Ovary (tissue), 9 donors: Measurements from ENCODE around the gene BARHL2. TPM values are rescaled to one million over a fixed set of nuclear protein-coding genes. Genes with fewer than 3 reads are reported as not detected.

Experiments used
- DNase-seq, 5 donors: peaks; one replicate each; pipeline ENCODE4 v3.0.0-alpha.2; 2019 to 2020
- H3K27ac ChIP-seq, 2 donors: fragments of 200-600 bp; one replicate each; pipeline versions ENCODE4 v1.5.1 to v1.8.0; 2019 to 2022
- H3K27me3 ChIP-seq: fragments of 200-600 bp; one replicate; pipeline ENCODE4 v1.8.0; 2022
- H3K36me3 ChIP-seq: fragments of 200-600 bp; sonication (generic); one replicate; pipeline ENCODE4 v1.5.1; 2019
- H3K4me1 ChIP-seq: one replicate; pipeline ENCODE4 v1.8.1; 2013; ENCODE audit warnings: mild to moderate bottlenecking, moderate library complexity; ENCODE audit not compliant: insufficient read depth
- H3K4me3 ChIP-seq: fragments of 200-600 bp; sonication (generic); one replicate; pipeline ENCODE4 v1.5.1; 2017
- H3K9me3 ChIP-seq, 2 donors: fragments of 200-600 bp in 1 of 2; sonication (generic) in 1 of 2; one replicate each; pipeline versions ENCODE4 v1.5.1 to v1.8.1; 2013 to 2019; ENCODE audit warnings: mild to moderate bottlenecking in 1 of 2, moderate library complexity in 1 of 2
- CTCF ChIP-seq, 3 donors: fragments of 450-650 bp in 2 of 3; fragments of 200-600 bp in 1 of 3; IDR thresholded peaks; one replicate each; pipeline versions ENCODE4 v1.5.1 to v1.8.0; 2016 to 2022; ENCODE audit warnings: antibody characterized with exemption in 3 of 3, mild to moderate bottlenecking in 1 of 3
- EP300 ChIP-seq: sonication (generic); formaldehyde crosslinking; IDR thresholded peaks from one replicate; pipeline ENCODE4 v1.6.1; 2017; ENCODE audit warnings: antibody characterized with exemption
- POLR2A ChIP-seq: fragments of 450-650 bp; IDR thresholded peaks from one replicate; pipeline ENCODE4 v1.6.1; 2017; ENCODE audit warnings: antibody characterized with exemption, mild to moderate bottlenecking, moderate library complexity
- WGBS, 3 donors: extraction: QIAGEN DNeasy Blood & Tissue Kit in 1 of 3; methylation state at CpG; one replicate each; pipeline versions ENCODE4 v1.1.5 to v1.1.7; 2013 to 2017; 5-methylcytosine and 5-hydroxymethylcytosine counted together
- intact Hi-C, 4 donors: fragments of 100-400 bp; cut with DNase I; formaldehyde crosslinking; loops; one replicate each; pipeline versions ENCODE4 v1.11.0 to v1.15.1; 2022 to 2023
- polyA plus RNA-seq, 2 donors: library from polyadenylated mRNA; stranded (reverse); fragments of 200-250 nt in 1 of 2; fragments of 350-450 nt in 1 of 2; fragmentation: Illumina TruSeq in 1 of 2; extraction: RNeasy Lipid Tissue Mini Kit (QIAGEN cat#74804) in 1 of 2; gene quantifications; one replicate each; pipeline ENCODE4 v1.2.3, GENCODE V29; 2013 to 2014
- total RNA-seq, 7 donors: library from RNA; depleted of rRNA in 2 of 7; stranded (reverse); fragments of >200 nt in 2 of 7; fragmentation: NEBNext Ultra II Directional in 3 of 7; extraction: Animal tissue kit (Norgen Biotek cat#: 25700) in 3 of 7; gene quantifications; one replicate each; pipeline versions ENCODE4 v1.1.0 to v1.2.4, GENCODE V29; 2016 to 2023
- donor health status: DM: no; HTN: no; CAD: no; lungs with moderate emphysema.
- donor health status: DM: no; HTN: no; CAD: no.
- donor health status: Bipolar disorder and iron deficiency.
- donor health status: DM: yes; HTN: yes; CAD: no.
- donor health status: DM: no; HTN: no; CAD: no.
- donor health status: DM: yes; HTN: yes; CAD: no.

Gene BARHL2
- total and polyA plus RNA-seq, 9 donors = not detected

- H3K36me3 ChIP-seq = no peaks in the 10 kb centered on the region
- intact Hi-C loops = loop anchor here in 1 of 4 donors (10.0 kb wide), 1 partner anchor 431 kb away; no protein-coding TSS in a partner anchor
- H3K27ac ChIP-seq = no peak overlapping the region
- peaks cover 7% of the 10 kb centered on the region for H3K4me1 ChIP-seq
- peak overlapping the region; percentile 16 for H3K4me3 ChIP-seq
- no peak for TF ChIP-seq CTCF (IDR thresholded peaks at IDR 0.05)
- TF ChIP-seq EP300 = no peak
- TF ChIP-seq POLR2A = no peak
- DNase-seq = no peak
- peaks cover 3% of the 10 kb centered on the region for H3K27me3 ChIP-seq
- H3K9me3 ChIP-seq = peaks cover 0 to 7% of the 10 kb centered on the region in 2 donors
- WGBS, 3 donors = 3 to 6% (median 5%) methylated on average over 22 of the region's 22 CpGs
Measured at GRCh38 chr1:90723590-90724108, 6.5 kb upstream of the BARHL2 start.

GRCh38 chr1:90722874-90723589 lies 5.9 kb upstream of the BARHL2 start:
- Histone ChIP-seq H3K9me3 (peaks cover 0 to 7% of the 10 kb centered on the region in 2 donors), H3K27me3 (peaks cover 3% of the 10 kb centered on the region), H3K27ac (no peak overlapping the region), H3K4me3 (peak overlapping the region; percentile 16), H3K4me1 (peaks cover 7% of the 10 kb centered on the region), H3K36me3 (no peaks in the 10 kb centered on the region)
- intact Hi-C loops = loop anchor here in 1 of 4 donors (10.0 kb wide), 1 partner anchor 432 kb away; no protein-coding TSS in a partner anchor
- no peak for DNase-seq
- WGBS, 3 donors = 10 to 14% (median 14%) methylated on average over 12 of the region's 12 CpGs
- TF ChIP-seq CTCF (IDR thresholded peaks at IDR 0.05) (no peak), POLR2A (no peak), EP300 (no peak)

DNA sequence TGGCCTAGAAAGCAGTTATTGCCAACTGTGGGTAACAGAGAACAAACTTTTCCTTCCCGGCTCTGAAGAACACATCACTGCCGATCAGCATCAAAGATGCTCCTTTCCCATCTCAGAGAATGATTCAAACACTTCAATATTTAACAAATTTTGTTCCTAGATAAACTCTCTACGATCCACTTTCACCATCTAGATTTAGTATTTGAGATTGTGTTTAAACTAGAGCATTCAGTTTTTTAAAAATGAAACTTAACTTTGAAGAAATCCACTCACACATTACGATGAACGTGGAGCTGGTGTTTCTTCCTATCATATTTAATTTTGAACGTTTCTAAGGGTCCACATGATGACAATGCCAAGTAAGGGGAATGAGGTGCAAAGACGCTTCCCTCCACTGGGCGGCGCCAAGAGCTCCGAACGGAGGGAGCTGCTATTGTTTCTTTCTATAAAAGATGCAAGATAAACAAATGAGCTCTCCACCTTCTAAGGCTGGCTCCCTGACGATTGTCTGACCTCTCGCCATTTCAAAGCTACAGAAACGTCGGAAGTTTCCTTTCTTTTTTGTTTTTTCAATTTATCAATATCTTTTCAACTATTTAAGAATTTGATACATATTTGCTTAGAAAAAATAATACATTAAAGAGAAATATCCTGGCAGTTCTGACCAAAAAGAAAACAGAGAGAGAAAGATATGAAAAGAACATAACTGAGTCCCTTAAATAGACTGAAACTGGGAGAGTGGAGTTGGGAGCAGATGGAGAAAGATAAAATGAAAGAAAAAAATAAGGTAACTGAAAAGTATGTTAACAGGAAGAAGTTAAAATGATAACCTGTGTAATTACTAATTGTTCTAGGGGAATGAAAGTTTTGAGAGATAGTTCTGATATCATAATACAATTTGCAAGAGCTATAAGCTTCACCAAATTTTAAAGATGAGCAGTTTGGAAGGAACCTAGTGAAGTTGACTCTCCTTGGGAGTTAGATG lies 4.4 kb upstream of the BARHL2 start:
- peaks cover 0 to 3% of the 10 kb centered on the region in 2 donors for H3K9me3 ChIP-seq
- H3K4me3 ChIP-seq = no peak overlapping the region
- no peak for DNase-seq
- TF ChIP-seq POLR2A (no peak), EP300 (no peak), CTCF (IDR thresholded peaks at IDR 0.05) (no peak)
- no peaks in the 10 kb centered on the region for H3K36me3 ChIP-seq
- peaks cover 9% of the 10 kb centered on the region for H3K4me1 ChIP-seq
- no peak overlapping the region for H3K27ac ChIP-seq
- WGBS, 3 donors = 8 to 9% (median 8%) methylated on average over 15 of the region's 15 CpGs
- intact Hi-C loops = loop anchor here in 1 of 4 donors (10.0 kb wide), 1 partner anchor 433 kb away; no protein-coding TSS in a partner anchor
- peaks cover 3% of the 10 kb centered on the region for H3K27me3 ChIP-seq

DNA sequence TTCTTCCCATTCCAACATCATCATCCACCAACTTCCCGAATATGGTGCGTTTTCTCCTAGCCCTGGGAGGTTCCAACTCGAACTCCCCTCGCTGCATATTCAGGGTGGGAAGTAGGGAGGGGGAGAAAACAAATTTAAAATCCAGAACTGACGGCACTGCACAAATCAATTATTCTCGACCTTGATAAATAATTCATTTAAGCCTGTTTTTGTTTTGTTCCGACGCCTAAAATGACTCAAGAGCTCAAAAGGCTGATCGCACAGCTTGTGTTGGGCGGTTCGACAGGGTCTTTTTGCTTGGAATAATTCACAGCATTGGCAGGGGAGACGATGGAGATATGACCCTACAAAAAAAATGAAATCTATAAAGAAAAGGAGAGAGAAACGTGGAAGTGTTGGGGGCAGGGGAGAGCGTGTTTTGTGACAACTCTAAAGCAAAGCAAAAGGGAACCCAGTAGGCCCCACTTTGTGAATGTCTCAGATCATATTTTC lies 3.1 kb upstream of the BARHL2 start:
- Histone ChIP-seq H3K9me3 (peaks cover 0 to 3% of the 10 kb centered on the region in 2 donors), H3K27me3 (peaks cover 3% of the 10 kb centered on the region), H3K4me3 (no peak overlapping the region), H3K36me3 (no peaks in the 10 kb centered on the region), H3K4me1 (peaks cover 6% of the 10 kb centered on the region), H3K27ac (no peak overlapping the region)
- TF ChIP-seq CTCF (IDR thresholded peaks at IDR 0.05) = no peak
- TF ChIP-seq EP300 = no peak
- no peak for TF ChIP-seq POLR2A
- intact Hi-C loops = loop anchor here in 1 of 4 donors (10.0 kb wide), 1 partner anchor 435 kb away; no protein-coding TSS in a partner anchor
- DNase-seq = no peak
- WGBS, 3 donors = 15 to 17% (median 15%) methylated on average over 14 of the region's 14 CpGs
